Dermis microvascular lymphatic vessel endothelial cell (primary cell): ENCODE data around the gene C1QTNF5. TPM values are rescaled to one million over a fixed set of nuclear protein-coding genes. Genes with fewer than 3 reads are reported as not detected.

Experiments used
- DNase-seq, 2 donors: peaks; one replicate each; pipeline versions ENCODE4 v3.0.0 to v3.0.0-alpha.2; 2010; ENCODE audit warnings: low read depth in 2 of 2
- total RNA-seq: library from RNA; depleted of rRNA; stranded (reverse); fragments of >200 nt; gene quantifications from 2 replicates; pipeline ENCODE4 v1.2.1, GENCODE V29; 2014

The C1QTNF5 gene
- total RNA-seq, 1 donor from 2014 or later = 47.6 TPM

DNA sequence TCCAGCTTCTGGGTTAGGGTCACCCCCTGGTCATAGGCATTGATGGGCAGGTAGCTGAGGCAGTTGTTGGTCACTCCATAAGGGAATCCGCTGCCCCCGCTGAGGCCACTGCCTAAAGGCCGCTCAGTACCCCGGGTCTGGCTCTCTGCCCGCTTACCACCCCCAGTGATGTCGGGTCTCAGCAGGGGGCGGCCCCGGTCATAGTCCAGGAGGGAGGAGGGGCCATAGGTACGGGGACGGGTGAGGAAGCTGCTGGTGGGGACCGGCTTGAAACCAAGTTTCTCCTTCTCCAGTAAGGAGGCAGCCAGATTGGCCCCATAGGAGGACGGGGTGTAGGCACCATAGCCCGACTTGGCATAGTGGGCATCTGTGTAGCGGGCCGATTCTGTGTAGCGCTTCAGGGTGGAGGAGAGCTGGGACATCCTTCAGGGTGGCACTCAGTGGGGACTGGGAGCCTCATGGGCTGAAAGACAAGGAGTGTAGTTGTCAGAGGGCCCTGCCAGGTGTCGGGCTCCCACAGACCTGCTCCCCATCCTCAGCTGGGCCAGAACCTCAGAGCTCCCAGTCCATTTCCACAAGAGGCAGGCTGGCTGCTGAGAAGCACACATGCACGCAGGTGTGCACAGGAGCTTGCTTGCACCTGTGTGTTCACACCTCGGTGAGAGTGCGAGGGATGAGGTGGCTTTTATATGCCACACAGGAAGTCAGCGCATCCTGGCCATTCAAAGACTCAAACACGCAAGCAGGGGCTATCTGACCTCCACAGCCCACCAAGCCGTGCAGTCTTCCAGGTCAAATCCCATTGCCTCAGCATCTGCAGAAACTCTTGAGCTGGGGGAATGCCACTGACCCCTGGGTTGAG, 32.6 kb upstream of the C1QTNF5 start:
- DNase-seq = no peak

- no peak for DNase-seq
Observed at GRCh38 chr11:119372260-119373058, 31.8 kb upstream of the C1QTNF5 start.

DNA sequence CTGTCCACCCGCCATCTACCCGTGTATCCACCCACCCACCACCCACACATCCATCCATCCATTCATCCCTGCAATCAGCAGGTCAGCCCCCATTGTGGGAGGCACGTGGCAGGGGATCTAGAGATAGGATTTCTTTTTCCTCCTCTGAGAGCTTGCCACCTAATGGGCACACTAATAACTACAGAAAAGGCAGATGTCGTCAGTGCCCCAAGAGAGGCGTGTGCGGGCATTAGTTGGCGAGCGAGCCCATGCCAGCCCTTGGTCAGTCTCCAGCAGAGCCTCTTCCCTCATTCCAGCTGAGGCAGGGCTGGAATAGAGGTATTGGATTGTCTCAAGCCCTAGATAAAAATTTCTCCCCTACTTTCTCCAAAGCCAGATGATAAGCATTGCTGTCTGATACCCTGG, 31.1 kb upstream of the C1QTNF5 start:
- DNase-seq = peak in 1 of 2 donors; percentile 47

DNA sequence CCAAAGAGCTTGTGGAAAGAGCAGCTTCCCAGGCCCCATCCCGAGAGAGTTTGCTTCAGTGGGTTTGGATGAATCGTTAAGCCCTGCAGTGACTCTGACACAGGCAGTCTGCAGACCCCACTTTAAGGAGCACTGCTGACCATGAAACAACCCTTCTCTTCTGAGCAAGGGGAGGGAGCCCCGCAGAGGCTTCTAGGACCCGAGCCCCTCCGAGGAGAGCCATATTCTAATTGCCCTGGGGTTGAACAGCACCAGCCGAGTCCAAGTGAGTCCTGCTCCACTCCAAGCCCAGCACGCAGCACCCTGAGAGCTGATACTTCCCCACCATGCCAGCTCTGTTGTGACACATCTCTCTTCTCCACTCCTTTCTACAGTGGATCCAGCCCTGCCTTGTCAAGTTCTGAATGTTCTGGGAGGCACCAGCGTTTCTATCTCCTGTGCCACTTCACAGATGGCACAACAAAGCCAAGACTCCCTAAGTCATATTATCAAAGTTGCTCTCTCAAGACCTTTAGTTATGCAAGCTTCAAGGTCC, 30.5 kb upstream of the C1QTNF5 start:
- DNase-seq = no peak

- no peak for DNase-seq
Observed at GRCh38 chr11:119370486-119371046, 29.9 kb upstream of the C1QTNF5 start.

DNA sequence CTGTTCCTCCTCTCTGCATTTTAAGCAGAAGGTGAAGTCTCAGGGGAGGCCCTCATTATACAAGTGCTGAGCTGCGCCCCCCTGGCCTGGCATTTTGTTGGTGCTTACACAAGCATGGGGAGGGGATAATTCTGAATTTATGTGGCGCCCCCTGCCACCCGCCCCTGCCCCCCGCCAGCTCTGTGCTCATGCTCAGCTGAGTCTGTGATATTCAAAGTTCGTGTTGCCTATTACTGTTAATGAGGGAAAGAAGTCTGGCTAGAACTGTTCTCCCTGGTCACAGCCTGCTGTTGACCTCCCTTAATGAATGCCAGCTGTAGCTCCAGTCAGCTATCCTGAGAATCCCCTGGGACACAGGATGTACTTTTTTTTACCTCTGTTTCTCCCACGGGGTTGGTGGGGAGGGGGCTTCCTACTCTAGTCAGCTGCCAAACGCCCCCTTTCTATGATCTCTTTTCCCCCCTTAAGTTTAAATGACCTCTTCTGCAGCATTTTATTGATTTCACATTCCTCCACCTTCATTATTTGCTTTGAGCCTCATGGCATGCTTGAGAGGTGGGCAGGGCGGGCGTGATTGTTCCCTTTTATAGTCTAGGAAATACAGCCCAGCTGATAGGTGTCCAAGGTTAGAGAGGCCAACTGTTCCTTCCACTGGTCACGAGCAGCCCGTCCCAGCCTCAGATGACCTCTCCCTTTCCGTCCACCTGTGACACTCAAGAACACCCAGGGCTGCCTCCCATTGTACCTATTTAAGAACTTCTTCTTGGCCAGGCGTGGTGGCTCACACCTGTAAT, 28.6 kb upstream of the C1QTNF5 start:
- no peak for DNase-seq

DNA sequence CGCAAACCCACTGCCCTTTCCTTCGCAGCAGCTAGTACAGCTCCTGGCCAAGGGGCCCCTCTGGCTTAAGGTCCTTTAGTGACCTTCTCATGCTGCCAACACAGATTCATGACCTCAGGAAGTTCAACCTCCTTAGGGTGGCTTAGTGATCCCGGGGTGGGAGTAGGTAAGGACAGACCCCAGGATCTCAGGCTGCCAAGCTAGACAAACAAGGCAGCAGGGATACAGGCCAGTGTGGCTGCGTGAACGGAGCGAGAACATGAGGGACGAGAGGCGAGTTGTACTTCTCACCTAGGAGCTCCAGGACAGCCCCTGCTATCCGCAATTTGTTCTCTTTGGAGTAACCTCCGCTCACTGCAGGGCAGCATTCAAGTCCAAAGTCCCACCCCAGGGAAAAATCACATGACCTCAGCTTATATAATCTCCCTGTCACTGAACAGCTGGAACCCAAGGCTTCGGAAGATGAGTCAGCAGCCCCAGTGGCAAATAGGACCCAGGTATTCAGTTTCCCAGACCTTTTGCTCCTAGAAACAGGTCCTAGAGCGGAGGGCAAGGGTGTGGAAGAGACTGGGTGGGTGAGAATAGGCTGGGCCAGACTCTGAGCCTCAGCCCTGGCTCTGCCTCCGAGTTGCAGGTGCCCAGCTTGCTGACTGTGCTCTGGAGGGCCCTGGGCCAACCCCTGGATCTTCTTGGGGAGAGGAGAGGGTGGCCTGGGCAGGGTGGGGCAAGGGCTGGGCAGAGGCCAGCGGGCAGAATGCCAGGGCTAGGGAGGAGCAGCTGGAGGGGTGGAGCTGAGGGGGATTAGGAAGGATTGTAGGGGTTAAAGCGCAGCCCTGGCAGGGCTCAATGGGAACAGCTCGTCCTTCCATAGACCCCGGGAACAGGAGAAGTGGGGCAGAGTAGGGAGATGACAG, 27.7 kb upstream of the C1QTNF5 start:
- DNase-seq = no peak

DNA sequence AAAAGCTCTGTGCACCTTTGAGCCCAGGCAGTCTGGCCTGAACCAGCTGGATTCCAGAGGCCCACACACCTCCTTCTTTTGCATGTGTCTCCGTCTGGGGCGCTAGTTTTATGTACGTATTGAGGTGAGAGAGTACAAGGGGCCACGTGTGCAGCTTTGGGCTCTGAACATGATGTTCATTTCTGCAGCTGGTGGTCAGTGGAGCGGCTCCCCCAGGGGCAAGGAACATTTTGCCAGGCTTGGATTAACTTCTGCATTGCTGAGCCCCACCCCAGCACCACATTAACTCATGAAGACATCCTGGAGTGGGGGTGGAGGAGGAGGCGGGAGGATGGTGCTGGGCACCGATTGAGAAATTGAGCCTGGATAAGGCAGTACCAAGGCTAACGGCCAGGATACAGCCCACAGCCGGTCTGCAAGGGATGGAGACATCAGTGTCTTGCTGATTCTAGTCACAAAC, 27.0 kb upstream of the C1QTNF5 start:
- DNase-seq = no peak

- DNase-seq = no peak
Observed at GRCh38 chr11:119366690-119367620, 26.3 kb upstream of the C1QTNF5 start.

DNA sequence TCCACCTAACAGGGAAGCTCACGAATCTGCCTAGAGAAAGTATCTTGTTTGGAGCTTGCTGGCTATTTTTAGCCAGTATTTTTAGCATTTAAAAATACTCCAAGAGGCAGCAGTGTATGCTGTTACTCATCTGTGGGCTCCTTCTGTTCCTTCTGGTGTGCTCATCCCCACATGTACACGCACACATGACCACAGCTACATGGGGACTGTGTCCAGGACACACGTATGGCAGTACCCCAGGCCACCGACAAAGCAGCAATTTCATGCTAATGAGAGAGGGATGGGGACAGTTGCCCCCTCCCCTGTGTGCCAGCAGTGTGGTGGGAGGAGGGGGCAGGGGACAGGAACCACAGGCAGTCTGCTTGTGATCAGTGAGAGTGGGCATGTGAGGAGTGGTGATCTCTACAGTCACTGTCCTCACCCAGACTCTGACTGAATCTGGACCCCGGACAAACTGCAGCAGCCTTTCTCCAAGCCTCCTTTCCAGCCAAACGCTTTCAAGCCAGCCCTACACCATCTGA, 24.4 kb upstream of the C1QTNF5 start:
- no peak for DNase-seq

- peak in 1 of 2 donors; percentile 63 for DNase-seq
Observed at GRCh38 chr11:119363851-119364590, 23.3 kb upstream of the C1QTNF5 start.

DNA sequence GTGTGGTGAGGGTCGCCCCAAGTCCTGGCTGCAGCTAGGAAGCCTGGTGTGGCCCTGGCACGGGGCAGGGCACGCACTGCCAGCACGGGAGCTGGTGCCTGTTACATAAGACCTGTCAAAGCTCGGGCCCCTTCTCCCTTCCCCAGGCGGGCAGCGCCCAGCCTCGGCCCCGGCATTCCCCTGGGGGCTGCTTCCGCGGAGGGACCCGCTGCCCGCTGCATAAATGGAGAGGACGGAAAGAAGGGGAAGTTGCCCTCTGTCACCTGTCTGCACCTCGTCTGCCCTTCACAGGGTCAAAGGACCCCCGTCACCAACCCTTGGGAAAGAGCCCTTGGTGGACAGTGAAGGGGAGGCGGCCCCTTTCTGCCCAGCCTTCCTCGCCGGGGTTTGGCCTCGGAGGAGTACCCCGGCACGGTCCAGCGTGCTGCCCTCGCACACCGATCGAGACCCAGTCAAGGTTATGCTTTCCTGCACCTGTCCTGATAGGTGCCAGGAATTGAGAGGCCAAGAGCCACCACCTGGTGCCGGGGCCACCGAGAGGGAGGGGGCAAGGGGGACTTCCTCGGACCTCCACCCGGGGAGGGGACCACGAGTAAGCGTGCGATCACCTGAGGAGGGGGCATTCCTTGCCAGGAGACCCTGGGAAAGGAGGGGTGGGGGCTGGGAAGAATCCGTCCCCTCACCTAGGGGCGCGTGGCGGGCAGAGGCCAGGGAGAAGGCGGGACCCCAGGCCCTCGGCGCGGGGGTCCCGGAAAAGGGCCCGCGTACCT, 22.6 kb upstream of the C1QTNF5 start:
- no peak for DNase-seq

GRCh38 chr11:119362741-119363080, 22.0 kb upstream of the C1QTNF5 start:
- DNase-seq = no peak

- no peak for DNase-seq
Observed at GRCh38 chr11:119361941-119362725, 21.4 kb upstream of the C1QTNF5 start.

DNA sequence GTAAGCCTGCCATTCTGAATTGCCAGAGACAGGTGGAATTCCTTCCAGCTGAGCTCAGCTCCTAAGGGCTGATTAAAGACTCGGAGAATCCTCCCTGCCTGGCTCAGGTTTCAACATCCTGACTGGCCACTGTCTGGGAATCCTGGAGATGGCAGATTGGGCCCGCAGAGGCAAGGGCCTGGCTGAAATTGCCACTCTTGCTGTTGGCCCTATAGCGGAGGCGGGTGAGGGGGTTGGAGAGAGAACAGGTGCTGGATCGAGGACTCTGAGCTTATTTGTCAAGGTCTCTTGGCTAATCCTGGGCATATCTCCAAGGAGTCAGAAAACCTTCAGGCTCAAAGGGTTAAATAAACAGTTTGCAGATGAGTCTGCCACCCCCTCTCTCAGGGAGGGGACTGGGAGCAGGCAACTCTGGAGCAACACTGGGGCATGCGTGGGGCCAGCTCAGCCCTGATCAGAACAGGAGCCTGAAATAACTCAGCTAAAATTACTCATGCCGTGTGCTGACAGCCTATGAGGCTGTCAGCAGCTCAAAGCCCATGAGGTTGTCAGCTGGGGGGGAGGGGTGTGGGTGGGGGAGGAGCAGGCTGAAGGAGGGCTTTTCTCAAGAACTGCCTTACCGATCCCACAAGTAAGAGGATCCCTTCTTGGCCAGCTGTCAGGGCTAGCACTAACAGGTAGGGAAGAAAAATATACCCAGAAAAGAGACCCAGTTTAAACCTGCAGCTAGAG, 20.5 kb upstream of the C1QTNF5 start:
- no peak for DNase-seq
